A673 (cell line): ENCODE data around the gene METTL16.

Experiments used
- EZH2 ChIP-seq: fragments of 200-600 bp; sonication (generic); IDR thresholded peaks from 2 replicates; pipeline ENCODE4 v1.6.1; 2017; ENCODE audit warnings: borderline replicate concordance, low read depth, mild to moderate bottlenecking, mixed read lengths, antibody characterized with exemption, low read length; ENCODE audit not compliant: poor library complexity, severe bottlenecking
- TF ChIP-seq, protein P1 (sequence below): fragments of 300-800, 200-600 bp; sonication (generic); conservative IDR thresholded peaks from 2 replicates; pipeline ENCODE4 v1.5.1; 2017; ENCODE audit warnings: low read depth, mild to moderate bottlenecking, antibody characterized with exemption, low read length, moderate library complexity, mixed read lengths

DNA sequence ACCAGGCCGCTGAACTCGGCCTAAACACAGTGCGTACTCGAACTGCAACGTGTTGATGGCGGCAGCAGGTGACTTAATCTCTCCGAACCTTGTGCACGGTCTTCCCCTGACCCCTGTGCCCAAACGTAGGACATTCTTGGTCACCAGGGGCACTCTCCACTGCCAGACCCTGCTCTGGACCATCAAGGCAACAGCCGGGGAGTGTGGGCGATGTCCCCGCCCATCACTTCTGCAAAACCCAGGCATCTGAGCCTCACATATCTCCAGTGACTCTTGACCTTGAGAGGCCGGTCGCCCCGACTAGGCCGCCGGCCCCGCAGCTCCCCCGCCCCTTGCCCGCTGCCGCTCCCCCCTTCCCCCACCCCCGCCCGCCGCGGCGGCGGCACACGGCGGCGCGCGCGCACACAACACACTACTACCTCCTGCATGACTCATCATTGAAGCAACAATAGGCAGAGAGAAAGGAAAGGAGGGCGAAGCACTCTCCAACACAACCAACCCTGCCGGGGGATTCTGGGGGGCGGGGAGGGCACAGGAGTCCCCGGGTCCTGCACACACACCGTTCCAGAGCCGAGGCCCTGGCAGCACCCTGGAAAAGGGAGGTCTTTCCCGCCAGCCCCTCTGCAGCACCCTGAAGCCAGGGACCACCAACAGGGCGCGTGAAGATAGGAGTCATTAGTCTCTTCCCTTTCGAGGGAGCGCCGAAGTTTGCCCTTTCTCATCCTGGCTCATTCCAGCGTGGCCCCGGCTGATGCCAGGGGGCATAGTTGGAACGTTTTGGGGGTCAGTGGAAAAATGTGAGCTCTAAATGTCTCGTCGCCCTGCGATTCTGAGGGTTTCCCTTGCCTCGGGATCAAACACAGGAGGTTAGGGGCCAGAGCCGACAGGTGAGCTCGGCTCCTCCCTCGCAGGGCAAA is 112.8 kb downstream of the METTL16 start:
- TF ChIP-seq, protein P1, sequence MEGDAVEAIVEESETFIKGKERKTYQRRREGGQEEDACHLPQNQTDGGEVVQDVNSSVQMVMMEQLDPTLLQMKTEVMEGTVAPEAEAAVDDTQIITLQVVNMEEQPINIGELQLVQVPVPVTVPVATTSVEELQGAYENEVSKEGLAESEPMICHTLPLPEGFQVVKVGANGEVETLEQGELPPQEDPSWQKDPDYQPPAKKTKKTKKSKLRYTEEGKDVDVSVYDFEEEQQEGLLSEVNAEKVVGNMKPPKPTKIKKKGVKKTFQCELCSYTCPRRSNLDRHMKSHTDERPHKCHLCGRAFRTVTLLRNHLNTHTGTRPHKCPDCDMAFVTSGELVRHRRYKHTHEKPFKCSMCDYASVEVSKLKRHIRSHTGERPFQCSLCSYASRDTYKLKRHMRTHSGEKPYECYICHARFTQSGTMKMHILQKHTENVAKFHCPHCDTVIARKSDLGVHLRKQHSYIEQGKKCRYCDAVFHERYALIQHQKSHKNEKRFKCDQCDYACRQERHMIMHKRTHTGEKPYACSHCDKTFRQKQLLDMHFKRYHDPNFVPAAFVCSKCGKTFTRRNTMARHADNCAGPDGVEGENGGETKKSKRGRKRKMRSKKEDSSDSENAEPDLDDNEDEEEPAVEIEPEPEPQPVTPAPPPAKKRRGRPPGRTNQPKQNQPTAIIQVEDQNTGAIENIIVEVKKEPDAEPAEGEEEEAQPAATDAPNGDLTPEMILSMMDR: no peak
- no peak for TF ChIP-seq EZH2
